Esophagus squamous epithelium (tissue), 4 donors: ENCODE data around the gene PTDSS2.

Source experiments
- CTCF ChIP-seq, 6 experiments: fragments of 450-650 bp in 4 of 6; fragments of 200-600 bp in 2 of 6; sonication (generic) in 2 of 6; IDR thresholded peaks; one replicate each; pipeline ENCODE4 v1.5.1; 2016 to 2019; ENCODE audit warnings: antibody characterized with exemption in 6 of 6, mild to moderate bottlenecking in 4 of 6, moderate library complexity in 4 of 6
- POLR2A ChIP-seq, 4 donors: fragments of 450-650 bp; IDR thresholded peaks; one replicate each; pipeline ENCODE4 v1.6.1; 2017; ENCODE audit warnings: antibody characterized with exemption in 4 of 4, mild to moderate bottlenecking in 4 of 4, moderate library complexity in 3 of 4

GRCh38 chr11:417652-418342 is 32.3 kb upstream of the PTDSS2 start:
- TF ChIP-seq CTCF (IDR thresholded peaks at IDR 0.05) = no peak
- TF ChIP-seq POLR2A (IDR thresholded peaks at IDR 0.05) = no peak
